ENCODE data around the gene HSPA12A.

The HSPA12A gene

GRCh38 chr10:116629340-116629739, 113.0 kb downstream of the HSPA12A start:
- no peak for DNase-seq (ENCODE audit: low spot score)

DNA sequence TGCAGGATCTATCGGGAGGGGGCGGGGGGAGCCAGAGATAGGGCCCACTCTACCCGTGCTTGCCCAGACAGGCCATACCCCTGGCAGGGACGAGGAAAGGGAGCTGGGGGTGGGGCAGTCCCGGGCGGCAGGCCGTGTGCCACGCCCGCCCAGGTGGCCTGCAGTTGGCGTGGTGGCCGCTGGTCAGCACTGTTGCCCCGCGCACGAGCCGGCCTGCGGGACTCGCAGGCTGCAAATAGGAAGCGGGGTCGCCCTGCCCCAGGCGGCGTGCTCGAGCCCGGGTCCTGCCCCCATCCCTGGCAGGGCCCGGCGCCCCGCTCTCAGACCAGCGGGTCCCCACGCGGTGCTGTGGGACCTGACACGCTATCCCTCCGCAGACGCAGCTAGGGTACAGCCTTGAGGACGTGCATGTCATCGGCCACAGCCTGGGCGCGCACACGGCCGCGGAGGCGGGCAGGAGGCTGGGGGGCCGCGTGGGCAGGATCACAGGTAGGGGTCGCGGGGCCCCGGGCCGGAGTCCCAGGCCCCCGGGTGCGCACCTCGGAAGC, 114.9 kb downstream of the HSPA12A start:
- DNase-seq (ENCODE audit: low spot score): no peak

GRCh38 chr10:116626815-116627214, 115.6 kb downstream of the HSPA12A start:
- DNase-seq (ENCODE audit: low spot score): no peak

- no peak for DNase-seq (ENCODE audit: low spot score)
These were observed 116.5 kb downstream of the HSPA12A start for GRCh38 chr10:116625845-116626244.

DNA sequence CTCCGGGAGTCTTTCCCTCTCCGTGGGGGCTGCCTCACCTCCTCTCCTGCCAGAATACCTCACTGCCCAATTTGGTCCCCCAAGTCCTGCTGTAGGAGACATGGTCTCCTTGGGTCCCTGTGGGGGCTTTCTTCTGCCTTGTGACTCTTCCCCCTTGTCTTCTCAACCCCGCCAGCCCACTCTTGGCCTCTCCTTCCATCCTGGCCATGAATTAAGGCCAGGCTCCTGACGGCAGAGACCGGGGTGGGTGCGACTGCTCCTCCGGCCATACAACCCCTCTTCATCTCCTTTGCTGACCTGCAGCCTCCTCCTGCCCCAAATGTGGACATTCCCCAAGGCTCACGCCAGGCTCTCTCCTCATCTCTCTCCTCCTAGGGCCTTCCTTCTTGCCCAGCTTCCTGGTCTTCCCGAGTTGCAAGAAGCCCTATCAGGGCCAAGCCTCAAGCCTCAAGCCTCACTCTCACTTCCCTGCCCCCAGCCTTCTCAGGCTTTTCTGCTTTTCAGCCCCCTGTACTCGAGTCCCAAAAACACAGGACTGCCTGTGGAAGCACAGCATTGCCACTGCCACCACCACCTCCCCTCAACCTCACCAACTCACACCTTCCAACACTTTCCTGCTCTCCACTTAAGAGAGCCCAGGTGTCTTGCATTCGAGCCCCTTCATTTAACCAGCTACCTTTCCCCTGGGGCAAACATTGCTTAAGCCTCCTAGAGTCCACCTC, 120.3 kb downstream of the HSPA12A start:
- DNase-seq (ENCODE audit: low spot score): no peak

DNA sequence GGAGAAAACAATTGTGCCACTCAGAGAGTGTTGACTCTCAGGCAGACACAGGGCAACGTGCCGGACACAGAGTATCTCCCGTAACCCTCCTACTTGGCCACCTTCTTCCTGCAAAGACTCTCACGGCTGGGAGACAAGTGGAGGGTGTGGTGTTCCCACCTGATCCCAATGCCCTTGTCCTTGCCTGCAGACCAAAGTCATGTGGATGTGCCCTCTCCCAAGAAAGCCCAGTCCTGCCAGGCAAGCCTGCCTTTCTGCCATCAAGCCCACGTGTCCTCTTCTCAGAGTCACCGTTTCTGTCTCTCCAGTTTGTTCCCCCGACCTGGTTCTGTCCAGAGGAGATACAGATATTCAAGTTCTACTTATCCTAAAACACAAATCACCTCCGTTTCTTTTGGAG, 120.9 kb downstream of the HSPA12A start:
- no peak for DNase-seq (ENCODE audit: low spot score)

All from hepatic stellate cell (primary cell).